Measurements from ENCODE around the gene BRICD5.

GRCh38 chr16:2214719-2214968, 4.0 kb upstream of the BRICD5 start, which contains the start of gene PGP:
- TF ChIP-seq, protein P1, sequence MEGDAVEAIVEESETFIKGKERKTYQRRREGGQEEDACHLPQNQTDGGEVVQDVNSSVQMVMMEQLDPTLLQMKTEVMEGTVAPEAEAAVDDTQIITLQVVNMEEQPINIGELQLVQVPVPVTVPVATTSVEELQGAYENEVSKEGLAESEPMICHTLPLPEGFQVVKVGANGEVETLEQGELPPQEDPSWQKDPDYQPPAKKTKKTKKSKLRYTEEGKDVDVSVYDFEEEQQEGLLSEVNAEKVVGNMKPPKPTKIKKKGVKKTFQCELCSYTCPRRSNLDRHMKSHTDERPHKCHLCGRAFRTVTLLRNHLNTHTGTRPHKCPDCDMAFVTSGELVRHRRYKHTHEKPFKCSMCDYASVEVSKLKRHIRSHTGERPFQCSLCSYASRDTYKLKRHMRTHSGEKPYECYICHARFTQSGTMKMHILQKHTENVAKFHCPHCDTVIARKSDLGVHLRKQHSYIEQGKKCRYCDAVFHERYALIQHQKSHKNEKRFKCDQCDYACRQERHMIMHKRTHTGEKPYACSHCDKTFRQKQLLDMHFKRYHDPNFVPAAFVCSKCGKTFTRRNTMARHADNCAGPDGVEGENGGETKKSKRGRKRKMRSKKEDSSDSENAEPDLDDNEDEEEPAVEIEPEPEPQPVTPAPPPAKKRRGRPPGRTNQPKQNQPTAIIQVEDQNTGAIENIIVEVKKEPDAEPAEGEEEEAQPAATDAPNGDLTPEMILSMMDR (conservative IDR thresholded peaks at IDR 0.05): no peak
- no peak for TF ChIP-seq EZH2 (IDR thresholded peaks at IDR 0.05; ENCODE audit: low read depth)

Data from PC-9 (cell line).